ENCODE measurements around the gene SPEN. TPM values are rescaled to one million over a fixed set of nuclear protein-coding genes. Genes with fewer than 3 reads are reported as not detected.
A peak's percentile ranks its signal among the peaks of the same experiment; 100 is the strongest.

The SPEN gene
- total RNA-seq, 1 donor from 2014 or later: 54.0 TPM

DNA sequence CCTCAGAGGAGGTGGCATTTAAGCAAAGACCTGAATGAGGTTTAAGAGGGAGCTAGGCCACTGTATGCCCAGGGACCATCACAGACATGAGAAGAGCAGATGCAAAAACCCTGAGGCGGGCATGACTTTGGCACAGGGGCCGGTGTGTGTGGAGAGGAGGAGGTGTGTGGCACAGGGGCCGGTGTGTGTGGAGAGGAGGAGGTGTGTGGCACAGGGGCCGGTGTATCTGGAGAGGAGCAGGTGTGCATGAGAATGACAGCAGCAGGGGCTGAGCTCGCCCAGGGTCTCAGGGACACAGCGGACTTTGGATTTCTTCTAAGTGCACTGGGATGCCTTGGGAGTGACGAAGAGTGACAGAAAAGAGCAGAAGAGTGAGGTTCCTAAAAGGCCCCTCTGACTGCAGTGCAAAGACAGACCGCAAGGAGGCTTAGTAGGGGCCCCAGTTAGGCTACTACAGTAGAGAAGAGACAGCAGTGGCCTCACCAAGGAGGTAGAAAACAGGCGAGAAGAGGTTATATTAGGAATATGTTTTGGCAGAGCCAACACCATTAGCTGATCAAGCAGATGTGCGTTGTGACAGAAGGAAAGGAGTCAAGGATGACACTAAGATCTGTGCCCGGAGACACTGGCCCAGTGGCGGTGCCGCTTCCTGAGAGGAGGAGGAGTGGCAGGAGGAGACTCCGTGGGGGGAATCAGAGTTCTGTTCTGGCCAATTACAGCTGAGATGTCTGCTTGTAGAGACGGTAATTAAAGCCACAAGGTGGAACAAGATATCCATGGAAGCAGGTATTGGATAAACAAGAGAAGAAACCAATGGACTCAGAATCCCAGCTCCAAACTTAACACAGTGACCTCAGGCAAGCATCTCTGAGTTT is 110.0 kb downstream of the SPEN start:
- Mint-ChIP-seq H3K4me1 (ENCODE audit: unreplicated experiment) (peaks cover 59% of the 10 kb centered on the region), H3K27me3 (ENCODE audit: unreplicated experiment) (no peaks in the 10 kb centered on the region), H3K27ac (ENCODE audit: unreplicated experiment) (peak overlapping the region; percentile 73), H3K4me3 (ENCODE audit: unreplicated experiment) (no peak overlapping the region), H3K36me3 (ENCODE audit: unreplicated experiment) (peaks cover 4% of the 10 kb centered on the region), H3K9me3 (ENCODE audit: unreplicated experiment) (no peaks in the 10 kb centered on the region)
- TF ChIP-seq, protein P1, sequence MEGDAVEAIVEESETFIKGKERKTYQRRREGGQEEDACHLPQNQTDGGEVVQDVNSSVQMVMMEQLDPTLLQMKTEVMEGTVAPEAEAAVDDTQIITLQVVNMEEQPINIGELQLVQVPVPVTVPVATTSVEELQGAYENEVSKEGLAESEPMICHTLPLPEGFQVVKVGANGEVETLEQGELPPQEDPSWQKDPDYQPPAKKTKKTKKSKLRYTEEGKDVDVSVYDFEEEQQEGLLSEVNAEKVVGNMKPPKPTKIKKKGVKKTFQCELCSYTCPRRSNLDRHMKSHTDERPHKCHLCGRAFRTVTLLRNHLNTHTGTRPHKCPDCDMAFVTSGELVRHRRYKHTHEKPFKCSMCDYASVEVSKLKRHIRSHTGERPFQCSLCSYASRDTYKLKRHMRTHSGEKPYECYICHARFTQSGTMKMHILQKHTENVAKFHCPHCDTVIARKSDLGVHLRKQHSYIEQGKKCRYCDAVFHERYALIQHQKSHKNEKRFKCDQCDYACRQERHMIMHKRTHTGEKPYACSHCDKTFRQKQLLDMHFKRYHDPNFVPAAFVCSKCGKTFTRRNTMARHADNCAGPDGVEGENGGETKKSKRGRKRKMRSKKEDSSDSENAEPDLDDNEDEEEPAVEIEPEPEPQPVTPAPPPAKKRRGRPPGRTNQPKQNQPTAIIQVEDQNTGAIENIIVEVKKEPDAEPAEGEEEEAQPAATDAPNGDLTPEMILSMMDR (IDR thresholded peaks at IDR 0.05): peak; percentile 31
- DNase-seq (ENCODE audit: extremely low spot score, unreplicated experiment): no peak

DNA sequence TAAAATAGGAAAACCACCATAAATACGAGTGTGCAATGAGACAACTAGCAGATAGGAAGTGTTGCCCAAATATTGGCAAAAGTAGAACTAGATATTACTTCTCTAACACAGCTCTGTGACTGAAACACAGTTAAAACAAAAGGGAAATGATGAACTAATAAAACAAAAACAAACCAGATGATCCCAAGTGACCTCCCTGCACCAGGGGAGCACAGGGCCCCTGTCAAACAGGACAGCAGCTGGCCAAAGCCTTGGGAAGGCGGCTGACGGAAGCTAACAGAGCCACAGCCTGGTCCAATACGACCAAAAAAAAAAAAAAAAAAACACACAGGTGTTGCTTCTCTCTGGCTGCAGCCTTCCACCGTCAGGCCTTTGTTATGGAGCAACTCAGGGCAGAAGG is 110.6 kb downstream of the SPEN start:
- no peaks in the 10 kb centered on the region for H3K27me3 Mint-ChIP-seq (ENCODE audit: unreplicated experiment)
- DNase-seq (ENCODE audit: extremely low spot score, unreplicated experiment): no peak
- peaks cover 55% of the 10 kb centered on the region for H3K4me1 Mint-ChIP-seq (ENCODE audit: unreplicated experiment)
- TF ChIP-seq, protein P1 (IDR thresholded peaks at IDR 0.05): no peak
- H3K9me3 Mint-ChIP-seq (ENCODE audit: unreplicated experiment): no peaks in the 10 kb centered on the region
- H3K36me3 Mint-ChIP-seq (ENCODE audit: unreplicated experiment): peaks cover 4% of the 10 kb centered on the region
- H3K4me3 Mint-ChIP-seq (ENCODE audit: unreplicated experiment): no peak overlapping the region
- H3K27ac Mint-ChIP-seq (ENCODE audit: unreplicated experiment): peak overlapping the region; percentile 73

DNA sequence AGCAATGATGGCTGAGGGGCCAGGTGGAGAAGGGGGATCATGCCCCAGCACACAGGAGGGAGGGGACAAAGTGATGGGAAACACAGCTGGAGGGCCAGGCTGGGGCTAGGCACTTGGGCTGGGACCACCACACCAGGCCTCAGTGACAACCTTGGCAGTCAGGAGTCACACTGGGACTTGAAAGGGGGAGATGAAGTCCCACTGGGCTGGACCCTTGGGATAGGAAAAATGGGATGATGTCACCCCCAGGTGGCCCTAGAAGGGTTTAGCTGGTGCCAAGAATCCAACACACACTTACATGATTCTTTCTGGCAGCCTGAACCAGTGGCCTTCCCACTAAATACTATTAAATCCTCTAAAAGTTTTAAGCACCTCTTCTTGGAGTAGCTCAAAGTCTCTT is 111.3 kb downstream of the SPEN start:
- TF ChIP-seq, protein P1 (IDR thresholded peaks at IDR 0.05): peak; percentile 28
- Mint-ChIP-seq H3K4me3 (ENCODE audit: unreplicated experiment) (no peak overlapping the region), H3K27me3 (ENCODE audit: unreplicated experiment) (no peaks in the 10 kb centered on the region), H3K9me3 (ENCODE audit: unreplicated experiment) (no peaks in the 10 kb centered on the region), H3K4me1 (ENCODE audit: unreplicated experiment) (peaks cover 55% of the 10 kb centered on the region), H3K36me3 (ENCODE audit: unreplicated experiment) (peaks cover 4% of the 10 kb centered on the region), H3K27ac (ENCODE audit: unreplicated experiment) (peak overlapping the region; percentile 73)
- no peak for DNase-seq (ENCODE audit: extremely low spot score, unreplicated experiment)

DNA sequence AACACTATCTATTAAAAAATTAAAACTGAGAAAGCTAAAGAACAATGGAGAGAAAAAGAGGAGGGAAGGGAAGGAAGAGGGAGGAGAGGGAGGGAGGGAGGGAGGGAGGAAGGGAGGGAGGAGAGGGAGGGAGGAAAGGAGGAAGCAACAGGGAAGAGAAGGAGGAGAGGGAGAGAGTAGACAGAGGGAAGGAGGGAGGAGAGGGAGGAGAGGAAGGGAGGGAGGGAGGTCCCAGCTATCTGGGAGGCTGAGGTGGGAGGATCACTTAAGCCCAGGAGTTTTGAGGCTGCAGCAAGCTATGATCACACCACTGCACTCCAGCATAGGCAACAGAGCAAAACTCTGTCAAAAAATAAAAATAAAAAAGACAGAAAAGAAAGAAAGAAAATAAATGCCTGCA is 111.9 kb downstream of the SPEN start:
- H3K27me3 Mint-ChIP-seq (ENCODE audit: unreplicated experiment): no peaks in the 10 kb centered on the region
- DNase-seq (ENCODE audit: extremely low spot score, unreplicated experiment): no peak

More for the DNA sequence above, 111.9 kb downstream of the SPEN start:
- TF ChIP-seq, protein P1 (IDR thresholded peaks at IDR 0.05): no peak
- Mint-ChIP-seq H3K9me3 (ENCODE audit: unreplicated experiment) (no peaks in the 10 kb centered on the region), H3K4me3 (ENCODE audit: unreplicated experiment) (no peak overlapping the region), H3K36me3 (ENCODE audit: unreplicated experiment) (peaks cover 5% of the 10 kb centered on the region), H3K27ac (ENCODE audit: unreplicated experiment) (peak overlapping the region; percentile 73), H3K4me1 (ENCODE audit: unreplicated experiment) (peaks cover 57% of the 10 kb centered on the region)

All from osteocyte (in vitro differentiated cells).